GM18867 (cell line): ENCODE data around the gene RBSN.

Experiments used
- ATAC-seq: cut with Tn5 transposase; IDR thresholded peaks from one replicate; pipeline ENCODE4 v1.9.1; 2021; ENCODE audit warnings: mild to moderate bottlenecking, moderate library complexity; ENCODE audit not compliant: unreplicated experiment

RBSN gene

GRCh38 chr3:15102256-15102655, 3.3 kb upstream of the RBSN start:
- no peak for ATAC-seq

GRCh38 chr3:15099364-15100098, 583 bp upstream of the RBSN start:
- peak; percentile 24 for ATAC-seq

- ATAC-seq, result no peak
Measured at GRCh38 chr3:15097891-15098290, 1.1 kb downstream of the RBSN start.

DNA sequence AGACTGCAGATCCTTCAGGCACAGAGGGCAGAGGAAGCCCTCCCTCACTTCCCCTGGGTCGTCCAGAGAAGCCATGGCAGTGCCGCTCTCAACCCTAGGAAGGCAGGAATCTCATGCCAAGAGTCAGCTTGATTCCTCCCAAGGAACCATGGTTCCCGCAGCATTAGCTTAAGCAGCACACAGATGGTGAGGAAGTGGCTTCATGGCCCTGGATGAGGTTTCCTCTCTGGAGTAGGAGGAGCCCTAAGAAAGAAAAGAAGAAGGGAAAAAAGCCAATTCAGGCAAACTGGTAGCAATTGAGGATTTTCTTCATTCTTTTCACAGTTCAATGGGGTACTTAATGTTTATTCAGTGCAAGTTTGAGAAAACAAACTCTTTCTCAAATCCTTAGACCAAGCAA, 2.9 kb downstream of the RBSN start:
- no peak for ATAC-seq

GRCh38 chr3:15094187-15094875, 4.6 kb downstream of the RBSN start:
- ATAC-seq, result no peak

- no peak for ATAC-seq
Measured at GRCh38 chr3:15092686-15093085, 6.3 kb downstream of the RBSN start.

GRCh38 chr3:15091575-15091974, 7.4 kb downstream of the RBSN start:
- no peak for ATAC-seq

DNA sequence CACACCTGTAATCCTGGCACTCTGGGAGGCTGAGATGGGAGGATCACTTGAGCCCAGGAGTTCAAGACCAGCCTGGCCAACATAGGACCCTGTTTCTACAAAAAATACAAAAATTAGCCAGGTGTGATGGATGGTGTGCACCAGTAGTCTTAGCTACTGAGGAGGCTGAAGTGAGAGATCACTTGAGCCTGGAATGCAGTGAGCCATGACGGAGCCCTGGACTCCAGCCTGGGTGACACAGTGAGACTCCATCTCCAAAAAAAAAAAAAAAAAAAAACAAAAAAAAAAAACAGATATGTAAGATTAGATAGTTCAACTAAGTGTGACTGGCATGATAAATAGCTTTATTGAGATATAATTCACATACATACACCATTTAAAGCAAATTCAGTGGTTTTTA, 9.7 kb downstream of the RBSN start:
- no peak for ATAC-seq

DNA sequence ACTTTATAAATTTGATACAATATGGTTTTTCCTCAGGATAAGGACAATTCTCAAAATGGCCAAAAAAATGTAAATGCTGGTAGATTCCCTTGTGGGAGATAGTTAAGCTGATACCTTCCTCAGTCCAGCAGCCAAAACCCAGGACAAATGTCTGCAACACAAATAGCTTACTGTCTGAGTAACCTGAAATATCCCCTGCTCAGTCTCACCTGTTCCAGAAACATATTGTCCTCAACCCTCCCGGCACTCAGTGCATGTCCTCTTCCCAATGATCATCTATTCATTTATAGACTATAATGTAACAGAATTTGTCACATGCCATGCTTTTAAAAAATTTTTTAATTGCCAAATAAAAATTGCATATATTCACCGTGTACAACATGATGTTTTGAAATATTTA, 12.2 kb downstream of the RBSN start:
- no peak for ATAC-seq

DNA sequence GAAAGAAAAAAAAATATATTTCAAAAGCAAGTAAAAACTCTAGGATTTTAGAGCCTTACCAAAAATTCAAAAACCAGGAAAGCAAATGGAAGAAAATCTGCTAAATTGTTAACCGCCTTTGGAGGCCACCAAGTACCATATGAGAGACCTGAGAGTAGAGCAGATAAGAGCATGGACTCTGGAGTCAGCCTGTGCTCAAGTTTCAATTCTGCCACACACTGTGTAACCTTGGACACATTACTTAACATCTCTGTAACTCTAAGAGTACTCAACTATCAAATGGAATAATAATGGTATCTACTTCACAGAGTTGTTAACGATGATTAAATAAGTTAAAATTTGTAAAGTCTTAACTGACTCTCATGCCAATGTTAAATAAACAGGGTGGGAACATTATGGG, 12.7 kb downstream of the RBSN start:
- no peak for ATAC-seq

- no peak for ATAC-seq
Measured at GRCh38 chr3:15083252-15083651, 15.7 kb downstream of the RBSN start.

DNA sequence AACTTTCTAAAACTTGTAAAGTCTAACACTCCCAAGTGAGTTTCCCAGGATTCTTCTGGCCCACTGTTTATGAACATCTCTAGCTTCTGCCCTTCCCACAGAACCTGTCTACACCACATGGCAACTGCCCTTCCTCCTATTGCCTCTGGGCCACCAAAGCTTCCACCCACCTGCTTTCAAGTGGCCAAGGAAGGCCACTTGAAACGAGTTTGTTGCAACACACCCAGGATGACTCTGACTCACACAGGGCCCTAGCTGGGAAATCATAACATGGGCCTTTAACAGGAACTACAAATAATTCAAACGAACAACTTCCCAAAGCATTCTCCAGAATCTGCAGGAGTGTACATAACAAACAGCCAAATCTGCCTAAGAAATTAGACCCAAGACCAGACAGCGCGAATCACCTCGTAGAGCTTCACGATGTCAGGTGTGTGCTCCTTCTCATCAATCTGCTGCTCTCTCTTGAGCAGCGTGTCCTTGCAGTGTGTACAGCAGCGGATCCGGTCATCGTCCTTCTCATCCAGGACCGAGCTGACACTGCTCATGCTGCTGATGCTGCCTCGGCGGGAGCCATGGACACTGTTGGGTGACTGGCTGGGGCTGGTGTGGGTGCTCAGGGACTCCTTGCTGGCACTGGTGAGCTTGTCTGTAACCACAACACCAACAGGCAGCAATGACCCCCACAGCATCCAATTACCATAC, 16.8 kb downstream of the RBSN start:
- no peak for ATAC-seq

DNA sequence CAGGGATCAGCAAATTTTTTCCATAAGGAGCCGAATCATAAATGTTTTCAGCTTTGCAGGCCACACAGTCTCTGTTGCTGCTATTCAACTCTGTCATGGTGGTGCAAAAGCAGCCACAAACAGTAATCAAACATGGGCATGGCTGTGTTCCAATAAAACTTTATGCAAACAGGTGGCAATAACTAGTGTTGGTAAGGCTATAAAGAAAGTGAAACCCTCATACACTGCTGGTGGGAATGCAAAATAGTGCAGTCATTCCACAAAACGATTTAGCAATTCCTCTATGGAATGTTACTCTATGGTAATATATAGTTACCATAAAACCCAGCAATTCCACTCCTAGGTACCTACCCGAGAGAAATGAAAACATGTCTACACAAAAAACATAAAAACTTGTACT, 19.9 kb downstream of the RBSN start:
- ATAC-seq, result no peak

DNA sequence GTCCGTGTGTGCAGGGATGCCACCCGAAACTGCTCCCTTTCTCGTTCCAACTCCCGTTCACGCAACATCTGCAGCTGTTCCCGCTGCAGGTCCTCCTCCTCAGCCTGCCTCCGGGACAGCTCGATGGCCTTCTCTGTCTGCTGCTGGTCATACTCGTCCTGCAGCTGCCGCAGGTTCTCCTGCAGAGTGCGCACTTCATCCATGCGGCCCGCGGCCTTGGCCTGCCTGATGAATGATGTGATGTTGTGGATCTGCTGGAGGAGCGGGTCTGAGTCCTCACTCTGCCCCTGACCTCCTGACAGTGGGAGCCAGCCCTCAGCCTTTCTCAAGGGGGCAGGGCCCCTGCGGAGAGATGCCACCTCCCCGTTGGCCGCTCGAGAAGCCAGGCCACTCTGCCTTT, 24.4 kb downstream of the RBSN start:
- no peak for ATAC-seq

- ATAC-seq, result no peak
Measured at GRCh38 chr3:15071699-15072098, 27.2 kb downstream of the RBSN start.

DNA sequence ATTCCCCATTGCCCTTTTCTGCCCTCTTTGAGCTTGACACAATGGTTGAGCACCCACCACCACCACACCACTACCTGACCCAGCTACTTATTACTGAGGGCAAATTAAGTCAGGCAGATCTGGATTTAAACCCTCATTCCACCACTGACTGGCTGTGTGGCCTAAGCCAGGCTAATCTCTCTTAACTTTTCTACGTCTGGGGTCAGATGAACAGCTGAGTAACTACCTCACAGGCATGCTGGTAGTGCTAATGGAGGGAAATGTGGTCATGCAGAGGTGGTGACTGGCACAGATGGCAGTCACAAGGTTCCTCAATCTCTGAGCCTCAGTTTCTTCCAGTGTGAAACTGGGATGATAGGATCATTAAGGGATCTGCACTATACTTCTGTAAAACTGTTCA, 29.5 kb downstream of the RBSN start:
- ATAC-seq, result no peak

GRCh38 chr3:15066467-15066866, 32.5 kb downstream of the RBSN start:
- no peak for ATAC-seq

GRCh38 chr3:15065550-15066007, 33.4 kb downstream of the RBSN start:
- no peak for ATAC-seq

DNA sequence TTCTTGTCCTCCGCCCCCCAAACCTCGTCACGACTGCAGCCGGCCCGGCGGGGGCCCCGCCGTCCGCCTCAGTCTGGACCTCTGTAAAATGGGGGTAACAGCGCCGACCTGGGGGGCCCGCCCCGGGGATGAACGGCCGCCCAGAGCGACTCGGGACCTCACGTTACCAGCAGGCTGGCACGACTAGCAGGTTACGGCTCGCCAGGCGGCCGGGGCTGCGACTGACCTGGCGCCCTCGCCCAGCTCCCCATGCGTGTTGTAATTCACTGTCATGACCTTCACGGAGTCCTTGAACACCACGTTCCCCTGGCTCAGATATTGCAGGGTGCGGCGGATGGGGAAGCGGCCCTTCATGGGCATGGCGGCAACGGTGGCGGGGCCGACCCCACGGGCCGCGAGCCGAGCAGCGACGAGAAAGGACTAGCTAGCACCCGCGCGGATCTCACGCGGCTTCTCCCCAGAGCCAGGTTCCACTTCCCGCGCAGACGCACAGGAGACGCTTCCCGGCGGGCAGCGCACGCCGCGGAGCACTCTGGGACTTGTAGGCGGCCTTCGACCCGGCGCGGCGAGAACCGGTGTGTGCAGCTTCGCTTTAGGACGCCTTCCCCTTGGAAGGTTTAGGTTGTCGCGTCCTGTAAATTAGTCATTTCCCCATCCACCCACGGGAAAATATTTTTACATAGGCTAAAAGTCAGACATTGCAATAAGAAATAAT, 34.0 kb downstream of the RBSN start, which contains the start of gene MRPS25:
TSS of gene MRPS25 (minus strand) at position 481 of the 715 bp plus-strand sequence. CDS start at position 360, 121 bp downstream.
- ATAC-seq, result peak; percentile 96

DNA sequence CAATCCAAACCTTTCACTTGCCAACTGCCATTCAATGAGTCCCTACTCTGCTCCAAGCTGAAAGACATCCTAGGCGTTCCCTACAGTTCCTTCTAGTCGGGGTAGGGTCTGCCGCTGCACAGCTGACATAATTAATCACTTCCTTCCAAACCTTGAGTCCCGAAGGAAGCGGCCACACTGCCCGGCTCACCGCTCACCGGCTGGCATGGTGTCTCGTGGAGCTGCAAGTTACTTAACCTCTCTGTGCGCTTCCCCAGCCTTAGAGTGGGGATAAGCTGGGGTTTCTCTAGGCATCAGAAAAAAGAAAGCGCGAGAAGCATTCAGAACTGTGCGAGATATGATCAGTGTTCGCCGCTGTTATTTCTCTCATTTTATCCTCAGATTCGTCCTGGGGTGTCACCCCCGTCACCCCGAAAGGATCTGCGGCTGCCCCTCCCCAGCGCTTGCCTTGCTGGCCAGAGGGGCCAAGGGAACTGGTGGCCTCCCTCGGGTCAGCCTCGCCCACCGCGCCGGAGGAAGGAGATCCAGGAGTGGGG, 34.6 kb downstream of the RBSN start:
- ATAC-seq, result peak; percentile 24
